GM18517 (cell line): ENCODE results near the gene ST3GAL3.

Source experiments
- ATAC-seq: cut with Tn5 transposase; IDR thresholded peaks from one replicate; pipeline ENCODE4 v1.9.1; 2021; ENCODE audit warnings: mild to moderate bottlenecking, moderate library complexity; ENCODE audit not compliant: unreplicated experiment

Gene ST3GAL3

DNA sequence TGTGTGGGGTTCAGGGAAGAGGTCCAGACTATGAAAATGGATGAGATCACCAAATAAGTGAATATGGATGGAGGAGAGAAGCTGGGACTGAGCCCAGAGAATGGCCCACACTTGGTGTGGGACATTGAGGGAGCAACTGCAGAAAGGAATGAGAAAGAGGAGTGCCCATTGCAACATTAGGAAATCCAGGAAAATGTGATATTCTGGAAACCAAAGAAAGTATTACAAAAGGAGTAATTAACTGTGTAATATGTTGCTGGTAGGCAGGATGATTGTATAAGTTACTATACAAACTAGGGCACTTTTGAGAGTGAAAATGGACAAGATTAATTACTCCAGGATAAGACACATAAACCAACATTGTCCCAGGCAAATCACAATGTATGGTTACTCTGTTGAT lies 166.5 kb downstream of the ST3GAL3 start:
- no peak for ATAC-seq

DNA sequence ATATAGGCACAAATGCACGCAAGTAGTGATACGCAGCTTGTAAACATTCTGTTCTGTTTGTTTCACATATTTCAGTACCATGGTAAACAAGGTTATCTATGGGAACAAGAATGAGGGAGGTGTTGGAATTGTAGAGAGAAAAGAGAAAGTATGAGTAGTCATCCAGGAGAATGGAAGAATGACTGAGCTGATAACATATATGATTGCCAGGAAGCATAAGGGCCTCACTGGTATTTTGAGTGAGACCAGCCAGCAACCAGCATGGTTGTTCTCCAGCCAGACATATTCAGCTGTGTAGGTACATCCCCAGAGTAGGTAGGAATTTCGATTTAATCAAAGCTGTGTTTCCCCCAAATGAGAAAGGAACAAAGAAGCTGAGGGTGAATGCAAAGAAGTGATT lies 167.4 kb downstream of the ST3GAL3 start:
- no peak for ATAC-seq

- no peak for ATAC-seq
Observed at GRCh38 chr1:43875331-43875730, 168.0 kb downstream of the ST3GAL3 start.

GRCh38 chr1:43877101-43877500 lies 169.8 kb downstream of the ST3GAL3 start:
- no peak for ATAC-seq

DNA sequence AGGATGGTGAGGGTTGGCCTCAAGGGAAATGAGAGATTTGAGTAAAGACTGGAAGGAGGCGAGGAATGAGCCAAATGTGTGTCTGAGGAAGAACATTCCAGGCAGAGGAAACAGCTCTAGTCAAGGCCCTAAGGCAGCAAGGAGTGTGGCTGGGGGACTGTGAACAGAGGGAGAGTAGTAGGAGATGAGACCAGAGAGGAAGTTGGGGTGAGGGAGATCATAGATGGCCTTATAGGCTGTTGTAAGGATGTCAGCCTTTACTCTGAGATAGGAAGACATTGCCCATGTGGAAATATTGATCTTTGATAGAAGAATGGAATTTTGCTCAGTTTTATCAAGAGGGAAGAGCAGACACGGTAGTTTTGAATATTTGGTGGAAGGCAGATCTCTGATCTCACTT lies 171.1 kb downstream of the ST3GAL3 start:
- no peak for ATAC-seq

GRCh38 chr1:43878854-43879253 lies 171.5 kb downstream of the ST3GAL3 start:
- ATAC-seq, result no peak

DNA sequence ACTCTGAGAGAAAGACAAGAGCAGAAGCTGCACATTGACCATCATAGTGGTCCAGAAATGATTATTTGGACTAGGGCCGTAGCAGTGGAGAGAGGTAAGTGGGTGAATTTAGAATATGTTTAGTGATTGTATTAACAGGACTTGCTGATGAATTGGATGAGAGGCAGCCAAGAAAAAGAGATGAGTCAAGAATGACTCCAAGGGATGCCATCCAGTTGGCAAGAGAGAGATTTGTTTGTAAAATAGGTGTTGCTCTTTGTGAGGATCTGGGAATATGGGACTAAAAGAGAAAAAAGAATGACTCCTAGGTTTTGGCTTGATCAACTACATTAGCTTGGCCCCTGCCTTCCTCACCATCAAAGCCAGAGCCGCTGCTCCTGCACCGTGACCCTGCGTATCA lies 172.1 kb downstream of the ST3GAL3 start:
- ATAC-seq, result no peak

DNA sequence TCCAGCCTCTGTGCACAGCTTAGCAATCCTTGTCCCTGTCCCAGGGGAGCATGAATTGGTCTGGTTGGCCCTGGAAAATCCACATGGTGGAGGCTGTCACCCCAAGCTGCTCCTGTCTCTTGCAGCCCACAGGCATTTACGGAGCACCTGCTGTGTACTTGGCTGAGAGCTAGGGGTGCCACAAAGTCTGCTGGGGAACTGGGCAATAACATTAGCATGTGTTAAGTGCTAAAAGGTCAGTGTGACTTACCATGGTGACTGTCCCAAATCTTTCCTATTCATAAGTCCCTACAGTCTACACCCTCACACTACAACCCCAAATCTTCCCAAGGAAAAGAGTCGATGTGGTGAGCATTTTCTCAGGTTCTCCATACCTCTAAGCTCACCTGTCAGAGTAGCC lies 172.7 kb downstream of the ST3GAL3 start:
- ATAC-seq, result no peak

DNA sequence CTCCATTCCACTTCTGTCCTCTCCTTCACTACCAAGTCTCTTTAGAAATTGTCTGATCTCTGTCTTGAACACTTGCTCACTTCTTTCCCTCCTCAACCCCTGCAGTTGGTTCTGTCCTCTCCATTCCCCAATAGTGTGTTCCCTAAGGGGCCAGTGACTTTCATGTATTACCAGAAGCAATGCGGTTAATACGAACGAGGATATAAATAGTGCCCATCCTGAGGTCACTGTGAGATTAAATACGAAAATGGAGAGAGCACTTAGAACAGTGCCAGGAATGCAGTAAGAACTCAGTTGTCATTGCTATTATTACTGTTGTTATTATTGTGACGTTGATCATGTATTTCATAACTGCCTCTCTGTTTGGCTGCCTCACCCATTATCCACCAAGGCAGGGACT lies 173.3 kb downstream of the ST3GAL3 start:
- ATAC-seq, result no peak

GRCh38 chr1:43881415-43881814 lies 174.1 kb downstream of the ST3GAL3 start:
- no peak for ATAC-seq

DNA sequence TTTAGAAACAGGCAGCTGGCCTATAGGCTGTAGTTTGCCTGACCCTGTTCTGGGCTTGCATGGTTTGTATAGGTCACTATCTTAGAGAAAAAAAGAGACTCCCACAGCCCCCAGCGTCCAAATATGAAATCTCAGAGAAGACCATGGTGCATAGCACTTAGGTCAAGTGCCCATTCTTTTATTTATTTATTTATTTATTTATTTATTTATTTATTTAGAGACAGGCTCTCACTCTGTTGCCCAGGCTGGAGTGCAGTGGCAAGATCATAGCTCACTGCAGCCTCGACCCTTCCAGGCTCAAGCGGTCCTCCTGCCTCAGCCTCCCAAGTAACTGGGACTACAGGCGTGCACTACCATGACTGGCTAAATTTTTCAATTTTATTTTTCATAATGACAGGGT lies 175.4 kb downstream of the ST3GAL3 start:
- ATAC-seq, result no peak

- no peak for ATAC-seq
Observed at GRCh38 chr1:43883321-43883720, 176.0 kb downstream of the ST3GAL3 start.

DNA sequence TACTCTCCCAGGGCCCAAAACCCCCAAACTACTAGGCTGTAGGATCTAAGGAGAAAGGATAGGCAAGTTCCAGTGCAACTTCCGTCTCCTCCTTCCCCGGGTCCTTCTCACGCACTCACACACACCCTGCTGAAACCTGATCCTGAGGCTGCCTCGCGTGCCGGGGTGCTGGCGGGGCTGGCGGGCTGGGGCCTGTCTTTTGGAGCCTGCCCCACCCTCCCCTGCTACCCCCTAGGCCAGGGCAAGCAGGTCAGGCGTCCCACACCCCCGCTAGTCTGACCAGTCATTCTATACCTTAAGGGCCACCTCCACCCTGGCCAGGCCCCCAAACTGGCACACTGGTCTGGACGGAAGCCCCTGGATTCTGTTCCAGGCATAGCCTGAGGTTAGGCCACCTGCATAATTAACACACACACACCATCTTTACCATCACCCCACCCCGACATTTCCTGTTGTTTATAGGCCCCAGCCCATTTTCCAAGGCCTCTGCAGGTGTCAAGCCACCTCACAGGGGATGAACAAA lies 178.0 kb downstream of the ST3GAL3 start:
- no peak for ATAC-seq

DNA sequence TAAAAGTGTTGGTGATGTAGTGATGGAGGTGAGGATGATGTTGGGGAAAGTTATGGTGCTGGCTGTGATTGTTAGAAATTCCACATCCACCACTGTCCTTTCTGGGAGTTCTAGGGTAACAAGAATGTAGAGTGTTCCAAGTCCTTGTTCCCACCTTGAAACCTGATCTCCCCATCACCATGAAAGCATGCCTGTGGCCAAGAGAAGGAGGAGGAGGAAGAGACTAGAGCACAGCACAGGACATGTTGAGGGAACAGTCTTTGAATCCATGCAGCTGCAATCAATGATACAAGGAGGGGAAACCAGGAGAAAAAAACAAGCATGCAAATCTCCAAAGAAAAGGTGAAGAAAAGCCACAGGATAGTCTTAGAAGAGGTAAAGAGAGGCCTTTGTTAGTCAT lies 180.4 kb downstream of the ST3GAL3 start:
- ATAC-seq, result no peak

DNA sequence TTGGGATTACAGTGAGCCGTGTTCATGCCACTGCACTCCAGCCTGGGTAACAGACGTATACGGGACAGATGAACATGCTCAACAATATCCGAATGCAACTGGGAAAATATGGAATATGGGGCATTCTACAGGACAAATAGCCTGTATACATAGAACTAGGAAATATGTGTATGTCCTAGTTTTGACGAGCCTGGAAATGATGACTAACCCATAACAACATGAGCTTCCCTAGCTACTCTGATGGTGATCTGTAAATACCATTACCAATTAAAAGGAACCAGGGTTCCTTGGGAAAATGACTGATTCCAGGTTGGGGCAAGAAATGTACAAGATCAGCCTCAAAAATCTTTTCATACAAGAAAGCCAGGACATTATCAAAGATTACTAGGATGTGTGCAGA lies 183.5 kb downstream of the ST3GAL3 start:
- no peak for ATAC-seq

GRCh38 chr1:43893006-43893405 lies 185.7 kb downstream of the ST3GAL3 start:
- ATAC-seq, result no peak

GRCh38 chr1:43898981-43899380 lies 191.6 kb downstream of the ST3GAL3 start:
- no peak for ATAC-seq

DNA sequence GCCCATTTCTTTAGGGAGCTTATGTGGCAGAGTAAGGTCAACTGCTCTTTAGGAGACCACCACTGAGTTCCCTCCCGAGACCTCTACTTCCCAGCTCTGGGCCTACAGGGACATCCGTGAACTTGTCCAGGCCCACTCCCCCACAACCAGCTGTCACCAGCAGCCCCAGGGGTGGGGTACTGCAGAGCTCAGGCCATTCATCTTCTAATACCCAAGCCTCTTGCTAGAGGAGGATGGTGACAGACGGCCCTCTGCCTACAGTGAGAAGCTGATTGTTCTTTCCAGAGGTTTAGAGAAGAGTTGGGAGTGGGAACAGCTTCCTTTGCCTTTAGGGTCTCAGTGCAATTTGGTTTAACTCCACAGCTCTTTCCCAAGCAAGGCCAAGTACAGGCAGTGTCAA lies 193.1 kb downstream of the ST3GAL3 start:
- no peak for ATAC-seq

DNA sequence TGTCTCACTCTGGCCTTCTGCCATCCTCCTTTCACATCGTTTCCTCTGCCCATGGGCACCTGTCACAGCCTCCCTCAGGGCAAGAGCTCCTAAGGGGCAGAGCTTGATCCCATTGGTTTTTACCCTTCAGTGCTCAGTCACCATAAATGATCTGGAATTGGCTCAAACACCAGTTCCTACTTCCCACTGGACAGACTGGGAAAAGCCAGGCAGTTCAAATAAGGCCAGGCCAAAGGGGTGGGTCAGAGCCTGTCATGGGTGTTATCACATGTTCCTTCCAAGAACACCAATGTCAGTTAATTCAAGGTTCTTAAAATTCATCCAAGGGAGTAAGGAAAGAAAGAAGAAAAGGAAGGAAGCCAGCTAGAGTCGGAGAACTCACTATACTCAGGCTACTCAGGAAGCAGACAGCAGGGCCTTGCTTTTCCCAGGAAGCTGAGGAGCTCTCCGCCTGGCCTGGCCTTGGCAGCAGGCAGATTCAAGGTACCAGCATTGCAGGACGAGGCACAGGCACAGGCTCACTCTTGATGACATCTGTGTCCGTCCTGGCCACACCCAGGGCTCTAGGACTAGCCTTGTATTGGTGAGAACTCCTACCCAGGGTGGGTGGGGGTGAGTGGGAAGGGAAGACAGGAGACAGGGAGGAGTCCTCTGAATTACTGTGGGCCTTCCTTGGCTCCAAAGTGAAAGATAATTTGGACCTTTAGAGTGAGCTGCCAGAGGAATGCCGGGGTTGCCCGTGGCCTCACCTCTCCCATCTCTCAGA lies 194.0 kb downstream of the ST3GAL3 start:
- no peak for ATAC-seq

DNA sequence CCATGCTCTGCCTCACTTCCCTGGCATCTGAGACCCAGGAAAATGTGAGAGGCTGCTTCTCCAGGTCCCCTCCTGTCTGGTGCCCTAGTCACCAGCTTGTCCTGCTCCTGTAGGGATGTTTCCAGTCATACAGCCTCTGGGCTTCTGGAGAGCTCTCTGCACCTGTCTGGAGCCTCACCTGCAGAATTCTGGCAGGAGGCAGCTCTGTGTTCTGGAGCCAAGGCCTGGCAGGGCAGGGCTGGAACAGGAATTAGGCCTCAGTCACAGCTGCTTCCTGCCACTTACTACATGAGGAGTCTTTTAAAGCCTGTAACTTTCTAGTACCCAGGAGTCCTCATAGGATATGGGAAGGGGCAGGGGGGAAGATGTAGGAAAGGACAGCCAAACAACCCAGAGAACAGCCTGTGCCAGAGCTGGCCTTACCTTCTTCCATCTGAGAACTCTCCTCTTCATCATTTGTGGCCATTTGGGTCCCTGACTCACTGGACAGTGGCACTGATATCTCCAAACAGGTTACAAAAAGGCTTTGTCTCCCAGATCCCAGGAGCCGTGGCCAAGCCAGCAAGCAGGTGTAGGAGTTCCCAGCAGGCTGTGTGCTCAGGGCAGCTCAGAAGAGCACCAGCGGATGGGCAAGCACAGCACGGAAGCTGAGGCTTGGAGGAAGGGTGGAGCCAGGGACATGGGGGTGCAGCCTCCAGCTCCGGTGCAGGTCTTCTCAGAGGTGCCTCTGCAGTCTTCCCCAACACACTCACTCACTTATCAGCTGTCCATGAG lies 194.9 kb downstream of the ST3GAL3 start:
- ATAC-seq, result no peak

- no peak for ATAC-seq
Observed at GRCh38 chr1:43904660-43905551, 197.6 kb downstream of the ST3GAL3 start.
